Measurements from ENCODE around the gene SNX21.

Gene SNX21

DNA sequence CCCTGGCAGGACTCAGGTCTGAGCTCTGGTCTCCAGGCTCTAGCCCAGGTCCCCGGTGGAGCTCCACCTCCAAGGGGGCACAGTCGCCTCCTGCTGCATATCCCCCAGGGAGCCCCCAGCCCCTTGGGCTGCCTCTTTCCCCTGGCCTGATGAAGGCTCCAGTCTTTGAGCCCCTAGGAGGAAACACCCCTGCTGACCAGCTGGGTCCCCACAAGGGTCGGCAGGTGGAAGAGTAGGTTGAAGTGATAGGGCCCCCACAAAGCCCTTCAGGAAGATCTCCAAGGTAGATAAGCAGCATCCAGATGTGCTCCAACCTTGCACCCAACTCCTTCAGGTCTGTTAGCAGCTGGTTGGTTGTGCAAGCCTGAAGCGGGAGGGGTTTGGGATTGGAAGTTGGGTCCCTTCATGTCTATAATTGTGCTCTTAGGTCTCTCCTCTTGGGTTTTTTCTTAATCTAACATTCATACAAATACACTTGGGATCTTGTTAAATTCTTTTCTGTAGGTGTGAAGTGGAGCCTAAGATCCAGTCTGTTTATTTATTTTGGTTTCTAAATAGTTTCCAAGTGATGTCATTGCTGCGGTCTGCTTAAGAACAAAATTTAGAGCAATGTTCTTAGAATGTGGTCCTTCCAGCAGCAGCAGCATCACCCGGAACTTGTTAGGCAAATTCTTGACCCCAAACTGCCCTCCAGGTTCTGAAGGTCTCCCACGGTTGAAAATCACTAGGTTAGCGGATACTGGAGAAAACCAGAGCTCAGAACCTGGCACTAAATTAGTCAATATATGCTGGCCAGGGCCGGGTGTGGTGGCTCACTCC is 16.0 kb upstream of the SNX21 start:
- H3K36me3 ChIP-seq: peaks cover 0 to 35% (median 30%) of the 10 kb centered on the region in 11 experiments; a peak in 20 of 22 replicates
- no peak for TF ChIP-seq Cebpa-rat (IDR thresholded peaks at IDR 0.05)
- no peak overlapping the region for H3K27ac ChIP-seq
- no peak overlapping the region for H3K9ac ChIP-seq
- H3K9me3 ChIP-seq (replicated peaks in 1 of 11): no peaks in the 10 kb centered on the region
- H3K27me3 ChIP-seq: peaks cover 10 to 27% (median 22%) of the 10 kb centered on the region in 11 experiments
- H3K4me1 ChIP-seq: peaks cover 10 to 35% (median 22%) of the 10 kb centered on the region in 10 experiments
- H3K4me3 ChIP-seq: no peak overlapping the region
- peaks cover 0 to 25% (median 0%) of the 10 kb centered on the region in 11 experiments; a peak in 10 of 22 replicates for H4K20me1 ChIP-seq
- no peak overlapping the region for H3K4me2 ChIP-seq

DNA sequence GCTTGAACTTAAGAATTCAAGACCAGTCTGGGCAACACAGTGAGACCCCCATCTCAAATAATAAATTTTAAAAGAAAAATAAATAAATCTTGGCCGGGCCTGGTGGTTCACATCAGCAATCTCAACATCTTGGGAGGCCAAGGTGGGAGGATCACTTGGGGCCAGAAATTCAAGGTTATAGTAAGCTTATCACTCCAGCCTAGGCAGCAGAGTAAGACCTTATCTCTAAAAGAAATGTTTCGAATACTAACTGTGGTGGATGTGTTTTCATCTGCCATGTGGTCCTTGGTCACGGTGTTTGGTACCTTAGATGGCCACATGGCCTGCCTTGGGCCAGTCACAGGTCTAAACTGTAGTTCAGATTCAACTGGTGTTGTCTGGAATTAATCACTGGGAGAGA is 15.4 kb upstream of the SNX21 start:
- Histone ChIP-seq H3K9me3 (replicated peaks in 1 of 11) (no peaks in the 10 kb centered on the region), H3K9ac (no peak overlapping the region), H3K4me3 (no peak overlapping the region), H3K4me1 (peaks cover 10 to 35% (median 21%) of the 10 kb centered on the region in 10 experiments), H3K4me2 (no peak overlapping the region), H3K27ac (no peak overlapping the region), H3K36me3 (peaks cover 0 to 35% (median 30%) of the 10 kb centered on the region in 11 experiments; a peak in 20 of 22 replicates), H3K27me3 (peaks cover 17 to 27% (median 23%) of the 10 kb centered on the region in 11 experiments), H4K20me1 (peaks cover 0 to 31% (median 0%) of the 10 kb centered on the region in 11 experiments; a peak in 10 of 22 replicates)
- TF ChIP-seq Cebpa-rat (IDR thresholded peaks at IDR 0.05): no peak

DNA sequence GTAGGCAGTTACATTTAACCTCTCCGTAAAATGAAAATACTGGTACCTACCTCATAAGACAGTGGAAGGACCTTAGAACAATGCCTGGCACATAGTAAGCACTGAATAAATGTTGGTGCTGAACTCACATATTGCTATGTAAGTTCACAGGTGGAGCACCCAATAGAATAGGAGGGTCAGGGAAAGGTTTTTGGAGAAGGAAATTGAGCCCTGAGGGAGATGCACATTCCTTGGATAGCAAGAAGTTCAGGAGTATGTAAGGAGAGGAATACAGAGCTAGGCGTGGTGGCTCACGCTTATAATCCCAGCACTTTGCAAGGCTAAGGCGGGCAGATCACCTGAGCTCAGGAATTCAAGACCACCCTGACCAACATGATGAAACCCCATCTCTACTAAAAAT is 14.1 kb upstream of the SNX21 start:
- H3K27me3 ChIP-seq: peaks cover 29 to 39% (median 34%) of the 10 kb centered on the region in 11 experiments
- peaks cover 8 to 31% (median 19%) of the 10 kb centered on the region in 10 experiments for H3K4me1 ChIP-seq
- H4K20me1 ChIP-seq: peaks cover 0 to 39% (median 0%) of the 10 kb centered on the region in 11 experiments; a peak in 10 of 22 replicates
- no peaks in the 10 kb centered on the region for H3K9me3 ChIP-seq (replicated peaks in 1 of 11)
- TF ChIP-seq Cebpa-rat (IDR thresholded peaks at IDR 0.05): no peak
- H3K36me3 ChIP-seq: peaks cover 0 to 31% (median 27%) of the 10 kb centered on the region in 11 experiments; a peak in 20 of 22 replicates
- H3K27ac ChIP-seq: no peak overlapping the region
- no peak overlapping the region for H3K4me2 ChIP-seq
- H3K9ac ChIP-seq: no peak overlapping the region
- H3K4me3 ChIP-seq: no peak overlapping the region

DNA sequence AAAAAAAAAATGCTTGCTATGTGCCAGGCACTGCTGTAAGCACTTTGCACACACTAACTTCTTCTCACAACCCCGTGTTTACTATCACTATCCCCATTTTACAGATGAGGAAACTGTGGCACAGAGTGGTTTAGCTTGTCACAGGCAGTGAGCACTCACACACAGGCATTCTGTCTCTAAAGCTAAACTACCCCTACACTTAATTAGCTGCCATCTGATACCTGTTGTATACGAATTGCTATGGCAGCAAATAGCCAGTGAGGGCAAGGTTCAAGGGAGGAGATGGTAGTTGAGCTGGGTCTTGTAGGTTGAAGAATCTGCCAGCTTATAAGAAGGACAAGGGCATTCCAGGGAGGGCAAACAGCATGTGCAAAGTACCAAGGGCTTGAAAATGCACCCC is 11.7 kb upstream of the SNX21 start:
- H3K36me3 ChIP-seq: peaks cover 0 to 9% (median 6%) of the 10 kb centered on the region in 11 experiments; a peak in 17 of 22 replicates
- no peak overlapping the region for H3K4me3 ChIP-seq
- H3K4me2 ChIP-seq: no peak overlapping the region
- no peak overlapping the region for H3K27ac ChIP-seq
- no peak for TF ChIP-seq Cebpa-rat (IDR thresholded peaks at IDR 0.05)
- peaks cover 0 to 22% (median 0%) of the 10 kb centered on the region in 11 experiments; a peak in 8 of 22 replicates for H4K20me1 ChIP-seq
- H3K9ac ChIP-seq: no peak overlapping the region
- H3K4me1 ChIP-seq: peaks cover 6 to 23% (median 16%) of the 10 kb centered on the region in 10 experiments
- peaks cover 29 to 53% (median 45%) of the 10 kb centered on the region in 11 experiments for H3K27me3 ChIP-seq
- H3K9me3 ChIP-seq (replicated peaks in 1 of 11): no peaks in the 10 kb centered on the region

DNA sequence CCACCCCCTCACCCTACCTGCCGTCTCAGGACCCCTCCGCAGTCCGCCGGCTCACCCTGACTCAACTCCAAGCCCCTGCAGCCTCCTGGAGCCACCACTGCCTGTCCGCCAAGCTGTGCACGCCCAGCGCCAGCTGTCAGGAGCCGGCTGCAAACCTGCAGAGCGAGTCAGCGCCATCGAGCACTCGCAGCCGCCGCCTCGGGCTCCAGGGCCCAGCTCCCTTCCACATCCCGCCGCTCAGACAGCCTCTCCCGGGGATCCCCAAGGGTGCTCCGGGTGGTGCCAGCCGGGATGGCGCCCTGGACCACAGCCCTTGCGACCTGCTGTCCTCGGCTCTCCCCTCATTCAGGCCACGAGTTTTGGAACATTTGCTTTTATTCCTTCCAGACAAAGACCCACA is 10.7 kb upstream of the SNX21 start:
- H3K4me1 ChIP-seq: peaks cover 6 to 21% (median 15%) of the 10 kb centered on the region in 10 experiments; a peak in 19 of 20 replicates
- no peaks in the 10 kb centered on the region for H3K9me3 ChIP-seq (replicated peaks in 1 of 11)
- no peak for TF ChIP-seq Cebpa-rat (IDR thresholded peaks at IDR 0.05)
- no peak overlapping the region for H3K27ac ChIP-seq
- H3K4me2 ChIP-seq: peak overlapping the region; percentile 30 to 62 (median 49); a peak in 20 of 22 replicates
- 0 out of 22 replicates have a peak overlapping the region, but pooled peaks of 1 of the 11 experiments have one; percentile 46 for H3K9ac ChIP-seq
- H3K27me3 ChIP-seq: peaks cover 29 to 53% (median 45%) of the 10 kb centered on the region in 11 experiments
- H4K20me1 ChIP-seq: peaks cover 0 to 16% (median 0%) of the 10 kb centered on the region in 11 experiments; a peak in 5 of 22 replicates
- H3K4me3 ChIP-seq: peak overlapping the region in 2 of 10 experiments; percentile 5 to 22; a peak in 2 of 20 replicates
- no peaks in the 10 kb centered on the region; a peak in 1 of 22 replicates for H3K36me3 ChIP-seq

DNA sequence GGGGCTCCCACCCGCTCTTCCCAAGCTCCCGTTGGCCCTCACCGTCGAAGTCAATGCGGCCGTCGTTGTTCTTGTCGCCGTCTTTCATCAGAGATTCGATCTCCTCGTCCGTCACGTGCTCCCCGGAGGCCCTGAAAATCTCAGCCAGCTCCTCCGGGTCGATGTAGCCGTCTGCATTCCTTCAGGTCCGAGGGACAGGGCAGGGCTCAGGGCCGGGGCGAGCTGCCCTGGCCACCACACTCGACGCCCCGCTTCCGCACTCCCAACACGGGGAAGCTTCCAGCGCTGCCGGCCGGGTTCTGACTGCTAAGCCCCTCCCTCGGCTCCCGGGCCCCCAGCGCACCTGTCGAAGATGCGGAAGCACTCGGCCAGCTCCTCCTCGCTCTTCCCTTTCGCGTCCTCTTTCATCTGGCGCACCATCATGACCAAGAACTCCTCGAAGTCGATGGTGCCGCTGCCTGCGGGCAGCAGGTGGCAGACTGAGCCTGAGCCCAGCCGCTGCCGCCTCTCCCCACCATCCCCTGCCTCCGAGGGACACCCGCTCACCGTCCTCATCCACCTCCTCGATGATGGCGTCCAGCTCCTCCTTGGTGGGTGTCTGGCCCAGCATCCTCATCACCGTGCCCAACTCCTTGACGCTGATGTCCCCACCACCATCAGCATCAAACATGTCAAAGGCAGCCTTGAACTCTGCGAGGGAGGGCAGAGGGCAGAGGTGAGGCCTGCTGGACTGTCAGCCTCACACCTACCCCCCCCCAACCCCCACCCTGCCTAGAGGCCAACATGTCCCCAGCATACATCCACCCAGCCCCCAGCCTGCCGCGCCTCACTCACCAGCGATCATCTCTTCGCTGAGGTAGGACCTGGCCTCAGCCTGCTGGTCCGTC is 9.4 kb upstream of the SNX21 start:
- H3K9me3 ChIP-seq (replicated peaks in 1 of 11): no peaks in the 10 kb centered on the region
- no peaks in the 10 kb centered on the region for H3K36me3 ChIP-seq
- 0 out of 20 replicates have a peak overlapping the region, but pooled peaks of 1 of the 10 experiments have one; percentile 24 for H3K4me3 ChIP-seq
- H3K9ac ChIP-seq: no peak overlapping the region
- H3K4me2 ChIP-seq: peak overlapping the region; percentile 22 to 80 (median 50); a peak in 20 of 22 replicates
- TF ChIP-seq Cebpa-rat (IDR thresholded peaks at IDR 0.05): no peak
- H3K27ac ChIP-seq: no peak overlapping the region
- peaks cover 0 to 16% (median 0%) of the 10 kb centered on the region in 11 experiments; a peak in 4 of 22 replicates for H4K20me1 ChIP-seq
- H3K4me1 ChIP-seq: peaks cover 6 to 21% (median 15%) of the 10 kb centered on the region in 10 experiments; a peak in 19 of 20 replicates
- peaks cover 29 to 53% (median 45%) of the 10 kb centered on the region in 11 experiments for H3K27me3 ChIP-seq

DNA sequence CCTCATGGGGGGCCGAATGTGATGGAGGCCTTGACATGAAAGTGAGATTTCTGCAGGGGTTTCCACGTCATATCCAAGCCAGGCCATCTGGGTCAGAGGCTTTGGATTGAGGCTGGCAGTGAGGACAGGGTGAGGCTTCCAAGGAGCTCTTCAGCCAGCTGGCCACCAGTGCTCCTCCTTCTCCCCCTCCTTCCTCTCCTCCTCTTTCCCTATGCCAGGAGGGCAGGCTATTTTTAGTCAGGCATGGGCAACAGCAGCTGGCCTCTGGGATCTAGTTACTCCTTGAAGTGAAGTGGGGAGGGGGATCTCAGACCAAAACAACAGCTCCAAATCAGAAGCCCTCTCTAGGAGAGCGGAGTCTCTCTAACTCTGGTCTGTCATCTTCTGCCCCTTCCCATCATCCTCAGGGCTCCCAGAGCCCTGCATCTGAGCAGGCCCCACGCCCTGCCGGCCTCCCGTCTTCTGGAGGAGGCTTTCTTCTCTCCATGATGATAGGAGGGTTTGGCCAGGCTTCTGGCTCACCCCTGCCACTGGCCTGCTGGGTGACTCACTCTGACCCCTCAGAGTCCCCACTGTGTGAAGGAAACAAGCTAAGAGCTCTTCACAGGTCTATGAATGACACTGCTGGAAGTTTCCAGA is 7.1 kb upstream of the SNX21 start:
- no peak overlapping the region for H3K27ac ChIP-seq
- H3K27me3 ChIP-seq: peaks cover 29 to 49% (median 40%) of the 10 kb centered on the region in 11 experiments
- H3K9me3 ChIP-seq (replicated peaks in 1 of 11): no peaks in the 10 kb centered on the region
- TF ChIP-seq Cebpa-rat (IDR thresholded peaks at IDR 0.05): no peak
- no peak overlapping the region for H3K4me2 ChIP-seq
- no peaks in the 10 kb centered on the region for H3K36me3 ChIP-seq
- peaks cover 0 to 16% (median 0%) of the 10 kb centered on the region in 11 experiments; a peak in 4 of 22 replicates for H4K20me1 ChIP-seq
- H3K4me1 ChIP-seq: peaks cover 6 to 20% (median 16%) of the 10 kb centered on the region in 10 experiments; a peak in 19 of 20 replicates
- no peak overlapping the region for H3K4me3 ChIP-seq
- no peak overlapping the region for H3K9ac ChIP-seq

DNA sequence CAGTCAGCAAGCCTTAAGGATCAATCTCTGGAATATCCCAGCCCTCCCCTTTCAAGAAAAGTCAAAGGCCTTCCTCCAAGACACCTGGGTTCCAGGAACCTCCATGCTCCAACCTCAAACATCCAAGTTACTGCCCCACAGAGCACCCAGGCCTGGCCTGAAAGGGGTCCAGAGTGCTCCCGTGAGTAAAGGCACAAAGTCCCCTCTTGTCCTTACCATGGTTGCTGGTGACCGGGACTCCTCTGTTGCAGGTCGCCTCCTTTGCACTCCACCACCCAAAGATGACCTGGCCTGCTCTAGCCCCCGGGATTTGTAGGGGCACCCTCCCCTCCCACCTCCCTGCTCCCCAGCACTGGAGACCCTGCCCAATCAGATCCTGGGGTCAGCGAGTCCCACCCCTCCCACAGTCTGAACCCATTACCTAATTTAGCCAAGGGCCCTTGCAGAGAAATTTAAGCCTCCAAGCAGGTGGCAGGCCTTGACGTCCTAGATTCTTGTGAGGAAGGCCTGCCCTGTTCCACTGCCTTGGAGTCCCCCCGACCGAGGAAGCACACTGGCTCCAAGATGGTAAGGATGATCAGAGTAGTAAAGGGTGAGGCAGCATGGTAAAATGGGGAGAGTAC is 6.5 kb upstream of the SNX21 start, which contains the start of gene TNNC2:
Gene TNNC2, minus strand, starts transcription at position 283 of the 623 bp plus-strand sequence. Its CDS starts 64 bp downstream, at position 219.
- no peaks in the 10 kb centered on the region for H3K9me3 ChIP-seq (replicated peaks in 1 of 11)
- H3K27me3 ChIP-seq: peaks cover 24 to 43% (median 34%) of the 10 kb centered on the region in 11 experiments
- H3K9ac ChIP-seq: no peak within 1 kb of the TSS
- H4K20me1 ChIP-seq: peaks cover 0 to 16% (median 0%) of the 10 kb centered on the region in 11 experiments; a peak in 4 of 22 replicates
- no peak within 1 kb of the TSS for H3K4me2 ChIP-seq
- TF ChIP-seq Cebpa-rat (IDR thresholded peaks at IDR 0.05): no peak
- H3K36me3 ChIP-seq: no peaks in the 10 kb centered on the region
- no peak within 1 kb of the TSS for H3K27ac ChIP-seq
- H3K4me3 ChIP-seq: no peak within 1 kb of the TSS
- H3K4me1 ChIP-seq: peaks cover 6 to 27% (median 17%) of the 10 kb centered on the region in 10 experiments; a peak in 19 of 20 replicates
